Omental fat pad (tissue), 4 donors: ENCODE measurements around the gene GALNS. TPM values are rescaled to one million over a fixed set of nuclear protein-coding genes. Genes with fewer than 3 reads are reported as not detected.

Experiments
- ATAC-seq: fragments of 150-250 bp; one replicate; pipeline ENCODE4 v1.9.1; 2016; ENCODE audit warnings: mild to moderate bottlenecking, moderate library complexity; ENCODE audit not compliant: low FRiP score
- DNase-seq: peaks from one replicate; pipeline ENCODE4 v3.0.0-alpha.2; 2019; ENCODE audit warnings: low spot score
- CTCF ChIP-seq, 3 donors: fragments of 450-650 bp; IDR thresholded peaks; one replicate each; pipeline ENCODE4 v1.5.1; 2016 to 2017; ENCODE audit warnings: antibody characterized with exemption in 3 of 3, mild to moderate bottlenecking in 3 of 3, moderate library complexity in 2 of 3
- total RNA-seq, 4 donors: library from RNA; depleted of rRNA; stranded (reverse); fragments of >200 nt; gene quantifications; one replicate each; pipeline ENCODE4 v1.1.0, GENCODE V29; 2016

The GALNS gene
- total RNA-seq, 4 donors from 2014 or later: 15.0 to 32.0 (median 23.4) TPM

- TF ChIP-seq CTCF (IDR thresholded peaks at IDR 0.05): no peak
- DNase-seq (no peak), ATAC-seq (no peak)
Observed at GRCh38 chr16:88798073-88798472, 58.7 kb downstream of the GALNS start.

GRCh38 chr16:88796278-88796677 is 60.5 kb downstream of the GALNS start:
- no peak for ATAC-seq
- no peak for DNase-seq
- TF ChIP-seq CTCF (IDR thresholded peaks at IDR 0.05): no peak

GRCh38 chr16:88793251-88793954 is 63.3 kb downstream of the GALNS start:
- DNase-seq (no peak), ATAC-seq (no peak)
- TF ChIP-seq CTCF (IDR thresholded peaks at IDR 0.05): no peak

- ATAC-seq (no peak), DNase-seq (no peak)
- no peak for TF ChIP-seq CTCF (IDR thresholded peaks at IDR 0.05)
Observed at GRCh38 chr16:88792668-88793250, 64.0 kb downstream of the GALNS start.

GRCh38 chr16:88792078-88792550 is 64.6 kb downstream of the GALNS start:
- ATAC-seq: no peak

GRCh38 chr16:88790312-88791211 is 66.2 kb downstream of the GALNS start:
- DNase-seq (no peak), ATAC-seq (no peak)
- TF ChIP-seq CTCF (IDR thresholded peaks at IDR 0.05): no peak

More at GRCh38 chr16:88792078-88792550, 64.6 kb downstream of the GALNS start:
- TF ChIP-seq CTCF (IDR thresholded peaks at IDR 0.05): no peak
- DNase-seq: no peak
